ENCODE measurements around the gene PRKCH.
"Not testable (repeated sequence)": the region's sequence is repeated elsewhere in the genome, so short reads cannot be mapped to it uniquely, and the experiment has no call there.

PRKCH gene

DNA sequence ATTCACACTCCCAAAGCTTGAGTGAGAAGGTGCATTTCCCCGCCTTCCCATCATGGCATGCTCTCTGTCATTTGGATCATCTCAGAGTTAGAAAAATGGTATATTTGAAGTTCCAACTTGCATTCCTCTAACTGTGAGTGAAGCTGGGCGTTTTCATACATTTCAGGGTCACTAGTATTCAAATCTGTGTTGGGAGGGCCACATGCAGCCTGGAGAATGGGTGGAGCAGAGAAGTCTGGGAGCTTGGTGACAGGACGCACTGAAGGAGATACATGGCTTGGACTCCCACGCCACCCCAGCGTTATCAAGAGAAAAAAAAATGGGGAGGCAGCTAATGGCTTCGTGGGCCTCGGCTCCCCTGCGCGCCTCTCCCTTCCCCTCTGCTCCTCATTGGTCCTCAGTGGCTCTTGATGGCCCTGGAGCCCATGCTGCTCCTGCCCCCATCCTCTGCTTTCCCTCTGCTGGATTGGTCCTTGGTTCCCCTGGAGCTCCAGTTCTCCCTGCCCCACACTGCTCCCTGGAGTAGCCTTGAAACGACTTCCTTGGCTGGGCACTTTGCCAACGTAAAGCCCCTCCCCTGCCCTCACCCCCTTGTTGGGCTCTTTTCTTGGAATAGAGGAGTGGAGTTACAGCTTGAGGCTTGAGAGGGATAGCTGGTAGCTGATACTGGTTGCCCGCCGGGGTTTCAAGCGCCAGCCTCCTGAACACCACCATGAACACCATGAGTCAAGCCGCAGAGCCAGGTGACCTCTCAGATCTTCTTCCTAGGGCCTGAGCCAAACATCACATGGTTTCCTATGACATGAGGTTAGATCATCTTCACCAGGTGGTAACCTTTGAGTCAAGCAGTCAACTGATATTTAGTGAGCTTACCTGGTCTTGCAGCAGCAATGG is 139.6 kb downstream of the PRKCH start:
- DNase-seq = no peak

- no peak for DNase-seq
Measured at GRCh38 chr14:61461808-61462275, 140.5 kb downstream of the PRKCH start.

DNA sequence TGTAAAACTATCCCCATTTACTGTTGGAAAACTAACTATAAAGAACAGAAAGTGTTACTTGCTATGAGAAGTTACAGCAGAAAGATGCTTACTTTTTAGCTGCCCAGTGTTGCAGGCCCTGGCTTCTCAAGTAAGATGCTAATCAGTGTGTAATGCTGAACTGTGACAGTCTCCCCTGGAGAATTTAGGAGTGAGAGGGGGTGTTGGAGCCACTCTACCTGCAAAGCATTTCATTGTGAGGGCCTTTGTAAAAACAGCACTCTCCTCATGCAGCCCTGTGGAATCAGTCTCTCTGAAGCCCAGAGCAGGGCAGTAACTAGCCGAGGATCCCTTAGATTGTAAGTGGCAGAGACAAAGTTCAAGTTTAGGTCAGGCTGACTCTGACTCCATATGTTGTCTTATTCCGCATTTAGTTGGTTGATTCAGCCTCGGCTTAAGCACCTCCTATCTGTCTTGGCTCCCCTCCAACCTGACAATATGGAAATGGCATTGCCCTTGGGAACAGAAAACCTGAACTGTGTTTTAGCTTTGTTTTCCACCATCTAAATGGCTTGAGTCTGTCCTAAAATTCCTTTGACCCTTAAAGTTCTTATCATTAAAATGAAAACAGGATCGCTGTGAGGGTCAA is 141.3 kb downstream of the PRKCH start:
- DNase-seq = no peak

DNA sequence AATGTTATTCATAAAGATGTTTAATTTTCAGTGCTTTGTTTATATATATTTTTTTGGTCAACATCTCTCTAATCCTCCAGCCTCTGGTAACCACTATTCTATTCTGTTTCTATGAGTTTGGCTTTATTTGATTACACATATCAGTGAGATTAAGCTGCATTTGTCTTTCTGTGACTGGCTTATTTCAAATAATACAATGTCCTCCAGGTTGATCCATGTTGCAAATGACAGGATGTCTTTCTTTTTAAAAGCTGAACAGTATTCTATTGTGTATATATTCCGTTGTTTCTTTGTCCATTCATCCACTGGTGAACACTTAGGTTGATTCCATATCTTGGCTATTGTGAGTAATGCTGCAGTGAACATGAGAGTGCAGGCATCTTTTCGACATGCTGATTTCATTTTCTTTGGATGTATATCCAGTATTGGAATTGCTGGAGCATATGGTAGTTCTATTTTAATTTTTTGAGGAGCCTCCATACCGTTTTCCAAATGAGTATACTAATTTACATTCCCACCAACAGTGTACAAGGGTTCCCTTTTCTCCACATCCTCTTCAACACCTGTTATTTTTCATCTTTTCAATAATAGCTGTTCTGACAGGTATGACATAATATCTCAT is 142.4 kb downstream of the PRKCH start:
- no peak for DNase-seq

- not testable (repeated sequence) for DNase-seq
Measured at GRCh38 chr14:61464539-61465320, 143.4 kb downstream of the PRKCH start.

DNA sequence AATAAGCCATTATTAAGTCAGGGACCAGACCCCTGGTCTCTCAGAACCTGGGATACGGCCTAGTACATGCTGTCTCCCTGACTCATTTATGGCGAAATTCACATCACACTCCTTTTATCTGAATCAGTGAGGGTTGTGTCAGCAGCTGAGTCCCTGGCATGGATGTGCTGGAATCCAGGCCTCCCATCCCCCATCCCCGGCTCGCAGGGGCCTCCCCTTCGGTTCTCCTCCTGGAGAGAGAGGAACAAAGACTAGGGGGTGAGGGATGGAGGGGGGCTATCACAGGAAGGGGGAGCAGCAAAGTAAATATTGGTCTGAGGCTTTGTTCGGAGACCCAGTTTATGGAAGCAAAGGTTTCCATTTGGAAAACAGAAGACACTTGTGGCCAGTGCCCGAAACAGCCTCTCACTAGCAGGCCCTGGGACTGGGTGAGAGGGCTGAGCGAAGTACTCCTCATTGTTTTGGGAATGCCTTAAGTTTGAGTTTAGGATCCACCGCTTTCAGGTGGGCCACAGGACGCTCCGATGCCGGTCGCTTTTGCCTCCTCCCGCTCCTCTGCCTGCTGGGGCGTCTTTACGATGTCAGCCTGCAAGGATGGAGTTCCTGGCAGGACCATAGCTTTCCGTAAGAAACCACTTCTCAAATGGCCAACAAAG is 145.0 kb downstream of the PRKCH start:
- DNase-seq = no peak

DNA sequence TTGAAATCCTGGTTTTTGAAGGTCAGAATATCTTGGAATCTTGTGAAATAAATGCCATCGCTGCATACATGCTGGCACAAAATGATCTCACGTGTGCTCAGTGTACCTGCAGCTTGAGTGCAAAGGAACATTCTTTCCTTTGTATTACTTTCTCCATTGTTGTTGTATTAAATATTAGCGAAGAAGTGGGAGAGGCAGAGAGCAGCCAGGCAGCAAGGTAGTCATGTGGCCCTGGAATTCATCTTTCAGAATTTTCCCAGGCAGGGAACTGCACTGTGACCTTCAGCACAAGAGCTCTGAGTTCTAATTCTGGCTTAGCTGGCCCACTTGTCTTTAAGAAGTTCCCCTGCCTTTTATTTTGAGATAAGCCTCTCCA is 145.5 kb downstream of the PRKCH start:
- no peak for DNase-seq

GRCh38 chr14:61467296-61467695 is 145.9 kb downstream of the PRKCH start:
- no peak for DNase-seq

- DNase-seq = no peak
Measured at GRCh38 chr14:61468063-61468825, 146.9 kb downstream of the PRKCH start.

- DNase-seq = no peak
Measured at GRCh38 chr14:61469781-61470180, 148.4 kb downstream of the PRKCH start.

DNA sequence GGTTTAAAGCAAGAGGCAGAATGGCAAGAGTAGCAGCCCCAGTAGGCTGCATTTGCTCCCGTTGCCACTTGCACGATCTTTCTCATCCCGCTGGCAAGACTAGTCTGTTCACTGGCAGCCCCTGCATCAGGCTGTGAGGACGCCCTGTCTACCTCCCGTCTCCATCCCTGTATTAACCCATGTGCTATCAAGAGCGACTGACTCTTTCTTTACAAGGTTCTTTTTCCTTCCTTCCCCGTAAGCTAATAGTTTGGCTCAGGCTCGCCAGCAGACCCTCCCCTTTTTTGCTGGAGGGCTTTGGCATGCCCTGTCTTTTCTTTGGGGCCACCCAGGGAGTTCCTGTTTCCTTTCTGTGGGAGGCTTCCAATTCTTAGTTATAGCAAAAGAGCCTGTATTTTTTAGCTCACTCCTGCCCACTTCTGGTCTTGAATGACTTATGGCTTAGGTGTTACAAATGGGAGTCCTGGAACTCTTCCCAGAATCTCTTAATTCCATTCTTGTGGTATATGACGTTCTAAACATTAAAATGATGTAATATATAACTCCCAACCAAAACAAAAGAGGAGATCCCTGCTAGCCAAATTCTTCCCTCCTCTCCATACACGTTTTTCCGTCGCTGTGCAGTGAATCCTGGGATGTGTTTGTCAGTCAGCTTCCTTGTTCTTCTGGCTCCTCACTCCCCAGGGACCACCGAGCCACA is 149.0 kb downstream of the PRKCH start:
- DNase-seq = no peak

DNA sequence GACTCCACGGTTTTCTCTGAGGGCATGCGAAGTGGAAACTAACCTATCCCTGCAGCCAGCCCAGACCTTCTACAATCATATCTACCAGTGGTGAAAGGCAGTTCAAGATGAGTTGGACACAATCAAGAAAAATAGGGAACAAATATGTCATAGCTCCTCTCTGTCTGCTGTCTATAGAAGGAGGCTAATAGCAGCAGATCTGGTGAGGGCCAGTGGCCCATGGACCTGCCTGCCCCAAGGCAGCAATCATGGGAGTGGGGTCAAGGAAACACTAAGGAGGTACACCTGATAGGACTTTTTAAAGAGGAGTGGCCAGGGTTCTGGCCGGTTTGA is 149.5 kb downstream of the PRKCH start:
- DNase-seq = no peak

DNA sequence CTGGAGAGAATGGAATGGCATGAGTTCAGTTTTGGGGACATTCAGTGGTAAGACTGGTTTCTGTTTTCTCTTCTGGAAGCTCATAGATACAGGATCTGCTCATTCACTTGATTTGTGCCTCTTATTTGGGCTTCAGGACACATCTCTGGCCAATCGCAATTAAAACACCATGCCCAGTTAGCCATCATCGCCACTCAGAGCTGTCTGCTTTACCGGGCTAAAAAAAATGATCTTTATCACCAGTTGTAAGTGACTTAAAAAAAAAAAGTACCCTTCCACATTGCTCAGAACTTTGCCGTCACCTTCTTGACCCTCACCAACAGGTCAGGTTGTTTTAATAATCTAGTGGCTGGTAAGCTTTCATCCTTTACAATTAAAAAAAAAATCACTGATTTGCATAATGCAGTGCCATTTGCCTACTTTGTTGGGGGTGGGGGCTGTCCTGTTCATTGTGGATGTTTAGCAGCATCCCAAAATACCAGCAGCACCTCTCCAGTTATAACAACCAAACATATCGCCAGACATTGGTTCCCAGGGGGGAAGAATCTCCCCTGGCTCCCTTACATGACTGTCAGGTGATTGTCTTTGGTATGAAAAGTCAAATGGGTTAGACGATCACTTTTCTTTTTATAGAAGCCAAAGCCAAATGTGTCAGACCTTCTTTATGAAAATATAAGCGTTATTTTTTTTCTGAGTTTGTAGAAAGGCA is 150.1 kb downstream of the PRKCH start:
- DNase-seq = no peak

DNA sequence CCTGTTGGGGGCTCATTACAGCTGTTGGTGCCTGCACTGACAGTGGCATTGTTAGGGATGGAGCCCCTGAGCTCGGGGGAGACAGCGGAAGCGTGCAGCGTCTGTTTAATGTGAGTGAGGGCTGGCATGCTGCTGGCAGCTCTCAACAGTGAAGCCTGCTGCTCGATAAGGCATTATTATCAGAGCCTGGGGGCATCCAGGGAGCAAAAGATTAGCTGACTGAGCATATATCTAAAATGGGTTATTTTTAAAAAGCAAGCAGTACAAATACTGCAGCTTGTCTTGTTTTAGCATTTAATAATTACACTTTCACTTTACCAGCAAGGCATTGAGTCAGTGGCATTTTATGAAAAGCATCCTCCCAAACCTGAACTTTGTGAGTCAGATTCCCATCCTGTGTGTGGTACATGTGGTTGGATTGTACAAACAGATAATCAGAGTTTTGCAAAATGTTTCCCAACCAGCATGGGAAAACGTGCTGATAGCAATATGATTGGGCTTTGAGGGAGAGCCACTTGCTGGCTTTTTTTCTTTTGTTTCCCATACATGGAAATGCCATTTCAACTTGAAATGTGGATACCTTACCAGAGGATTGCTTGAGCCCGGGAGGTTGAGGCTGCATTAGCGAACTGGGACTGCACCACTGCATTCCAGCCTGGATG is 150.8 kb downstream of the PRKCH start:
- no peak for DNase-seq

GRCh38 chr14:61472801-61473376 is 151.5 kb downstream of the PRKCH start:
- DNase-seq = peak; percentile 68

- no peak for DNase-seq
Measured at GRCh38 chr14:61474015-61474414, 152.6 kb downstream of the PRKCH start.

GRCh38 chr14:61474701-61475100 is 153.3 kb downstream of the PRKCH start:
- no peak for DNase-seq

DNA sequence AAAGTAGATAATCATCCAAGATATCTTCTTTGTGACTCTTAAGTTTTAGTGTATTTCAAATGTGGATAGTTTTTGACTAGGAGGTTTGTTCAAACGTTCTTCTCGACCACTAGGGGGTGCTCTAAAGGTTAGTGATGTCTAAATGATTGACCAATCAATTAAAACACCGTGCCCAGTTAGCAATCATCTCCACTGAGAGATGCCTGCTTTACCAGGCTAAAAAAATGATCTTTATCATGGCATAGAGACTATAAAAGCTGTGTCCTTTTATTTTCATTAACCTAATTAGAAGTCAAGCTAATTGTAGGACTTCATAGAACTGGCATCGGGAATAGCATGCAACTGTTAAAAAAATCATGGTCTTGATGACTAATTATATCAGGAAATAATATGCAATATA is 153.9 kb downstream of the PRKCH start:
- no peak for DNase-seq

GRCh38 chr14:61476105-61476753 is 154.8 kb downstream of the PRKCH start:
- no peak for DNase-seq

All from stimulated activated CD4-positive, alpha-beta T cell treated with anti-CD3 and anti-CD28 coated beads, Interleukin-4, amount 100 ng/mL, for 1 hour (primary cell).